GM06990 (cell line): ENCODE results near the gene HECTD3.

Experiments
- DNase-seq: peaks from one replicate; pipeline ENCODE4 v3.0.0-alpha.2; 2011; ENCODE audit not compliant: insufficient read length; ENCODE audit errors: extremely low read depth
- H3K27me3 ChIP-seq: replicated peaks from 2 replicates; pipeline ENCODE4 v1.6.0; 2011; ENCODE audit warnings: low read length; ENCODE audit not compliant: control insufficient read depth, insufficient read depth
- H3K36me3 ChIP-seq: 2 replicates; pipeline ENCODE4 v1.5.1; 2011; ENCODE audit warnings: low read length; ENCODE audit not compliant: control insufficient read depth, insufficient read depth
- H3K4me3 ChIP-seq: replicated peaks from 2 replicates; pipeline ENCODE4 v1.5.1; 2011; ENCODE audit warnings: low read depth, mild to moderate bottlenecking, control low read depth, low read length
- TF ChIP-seq, protein P1 (sequence below): IDR thresholded peaks from 2 replicates; pipeline ENCODE4 v1.5.1; 2011; ENCODE audit warnings: low read length, control low read depth, mild to moderate bottlenecking, inconsistent platforms; ENCODE audit not compliant: insufficient read depth, poor library complexity, severe bottlenecking

Gene HECTD3

DNA sequence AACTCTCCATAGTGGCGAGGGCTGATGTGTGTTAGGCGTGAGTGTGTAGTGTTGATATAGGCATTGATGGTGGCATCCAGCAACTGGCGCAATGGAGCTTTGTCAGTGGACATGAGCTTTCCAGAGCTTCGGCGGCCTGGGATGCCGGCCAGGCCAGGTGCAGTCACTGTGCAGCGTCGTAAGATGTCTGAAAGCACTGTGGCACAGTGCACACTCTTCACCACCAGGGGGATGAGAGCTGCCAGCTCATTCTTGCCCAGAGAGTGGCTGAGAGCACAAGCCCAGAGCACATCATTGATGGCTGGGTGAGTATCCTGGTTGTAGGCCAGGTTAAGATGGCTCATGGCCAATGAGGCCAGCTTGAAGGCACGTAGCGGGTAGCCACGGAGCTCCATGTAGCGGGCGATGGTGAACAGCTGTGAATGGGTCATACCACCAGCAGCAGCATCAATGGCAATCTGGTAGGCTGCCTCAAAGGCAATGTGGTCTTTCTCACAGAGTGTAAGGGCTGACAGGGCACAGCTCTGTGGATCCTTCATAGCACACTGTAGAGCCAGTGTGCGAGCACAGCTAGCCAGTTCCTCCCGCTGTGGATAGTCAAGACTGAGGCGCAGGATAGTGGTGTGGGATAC lies 7.6 kb upstream of the HECTD3 start:
- Histone ChIP-seq H3K27me3 (no peaks in the 10 kb centered on the region), H3K4me3 (no peak overlapping the region), H3K36me3 (peaks cover 7% of the 10 kb centered on the region)
- DNase-seq: peak; percentile 40
- TF ChIP-seq, protein P1, sequence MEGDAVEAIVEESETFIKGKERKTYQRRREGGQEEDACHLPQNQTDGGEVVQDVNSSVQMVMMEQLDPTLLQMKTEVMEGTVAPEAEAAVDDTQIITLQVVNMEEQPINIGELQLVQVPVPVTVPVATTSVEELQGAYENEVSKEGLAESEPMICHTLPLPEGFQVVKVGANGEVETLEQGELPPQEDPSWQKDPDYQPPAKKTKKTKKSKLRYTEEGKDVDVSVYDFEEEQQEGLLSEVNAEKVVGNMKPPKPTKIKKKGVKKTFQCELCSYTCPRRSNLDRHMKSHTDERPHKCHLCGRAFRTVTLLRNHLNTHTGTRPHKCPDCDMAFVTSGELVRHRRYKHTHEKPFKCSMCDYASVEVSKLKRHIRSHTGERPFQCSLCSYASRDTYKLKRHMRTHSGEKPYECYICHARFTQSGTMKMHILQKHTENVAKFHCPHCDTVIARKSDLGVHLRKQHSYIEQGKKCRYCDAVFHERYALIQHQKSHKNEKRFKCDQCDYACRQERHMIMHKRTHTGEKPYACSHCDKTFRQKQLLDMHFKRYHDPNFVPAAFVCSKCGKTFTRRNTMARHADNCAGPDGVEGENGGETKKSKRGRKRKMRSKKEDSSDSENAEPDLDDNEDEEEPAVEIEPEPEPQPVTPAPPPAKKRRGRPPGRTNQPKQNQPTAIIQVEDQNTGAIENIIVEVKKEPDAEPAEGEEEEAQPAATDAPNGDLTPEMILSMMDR: peak; percentile 88

DNA sequence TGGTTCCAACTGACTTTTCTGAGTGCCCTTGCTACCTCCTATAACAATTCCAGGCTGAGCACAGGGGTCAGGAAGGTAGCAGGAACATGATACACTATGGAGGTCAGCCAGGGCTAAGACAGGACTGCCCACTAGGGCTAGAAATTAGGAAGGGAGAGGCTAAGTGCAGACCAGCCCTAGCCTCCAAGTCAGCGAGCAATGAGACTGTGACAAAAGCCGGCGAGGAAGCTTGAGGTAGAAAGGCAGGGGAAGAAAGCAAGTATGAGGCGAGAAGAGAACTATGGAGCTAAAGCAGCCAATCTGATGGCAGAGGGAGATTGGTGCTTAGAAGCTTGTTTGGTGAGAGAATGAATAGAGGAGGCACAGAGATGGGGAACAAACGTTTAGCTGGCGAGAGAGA lies 5.6 kb upstream of the HECTD3 start:
- no peak for DNase-seq
- TF ChIP-seq, protein P1: no peak
- H3K4me3 ChIP-seq: no peak overlapping the region
- H3K27me3 ChIP-seq: no peaks in the 10 kb centered on the region
- H3K36me3 ChIP-seq: peaks cover 7% of the 10 kb centered on the region

DNA sequence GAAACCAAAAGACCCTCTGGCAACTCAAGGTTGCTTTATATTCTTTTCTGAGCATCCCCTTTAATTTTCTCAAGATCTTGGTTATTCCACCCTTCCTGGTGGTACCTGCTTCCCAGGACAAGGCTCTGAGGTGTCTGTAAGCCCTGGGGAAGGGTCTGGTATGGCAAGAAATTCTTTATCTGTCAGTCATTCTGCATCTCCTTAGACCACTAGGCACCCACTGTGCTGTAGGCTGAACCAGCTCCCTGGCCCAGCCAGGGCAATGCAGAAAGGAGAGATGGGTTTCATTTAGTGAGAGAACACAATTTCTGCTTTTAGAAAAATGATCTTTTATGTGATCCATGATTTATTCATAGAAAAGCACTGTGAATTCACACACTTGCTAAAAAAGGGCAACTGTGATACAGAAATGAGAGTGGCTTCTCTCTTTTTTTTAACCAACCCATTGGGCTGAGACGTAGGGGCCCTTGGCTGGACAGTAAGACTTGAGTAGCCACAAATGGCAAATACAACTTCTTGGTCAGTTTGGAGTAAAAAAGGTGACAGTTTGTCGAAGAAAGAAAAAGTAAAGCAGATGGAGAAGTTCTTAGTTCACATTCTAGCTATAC lies 5.1 kb upstream of the HECTD3 start:
- H3K36me3 ChIP-seq: peaks cover 7% of the 10 kb centered on the region
- H3K4me3 ChIP-seq: no peak overlapping the region
- DNase-seq: no peak
- TF ChIP-seq, protein P1: no peak
- no peaks in the 10 kb centered on the region for H3K27me3 ChIP-seq

DNA sequence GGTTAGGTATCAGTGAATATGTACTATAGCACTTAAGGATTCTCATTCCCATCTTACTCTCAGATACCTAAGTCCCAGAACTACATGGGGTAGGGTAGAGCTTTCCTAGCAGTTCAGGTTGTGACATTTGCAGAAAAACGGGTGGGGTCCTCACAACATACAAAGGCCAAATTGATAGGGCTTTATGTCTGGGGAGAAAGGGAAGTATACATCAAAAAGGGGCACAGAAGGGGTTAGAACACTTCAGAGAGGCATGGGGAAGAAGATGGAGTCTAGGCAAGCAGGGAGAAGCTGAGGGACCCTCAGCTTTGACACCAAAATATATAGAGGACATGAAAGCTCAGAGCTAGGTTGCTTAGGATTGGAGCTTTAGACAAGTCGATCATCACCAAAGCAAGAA lies 4.6 kb upstream of the HECTD3 start:
- Histone ChIP-seq H3K27me3 (no peaks in the 10 kb centered on the region), H3K36me3 (peaks cover 7% of the 10 kb centered on the region), H3K4me3 (no peak overlapping the region)
- DNase-seq: no peak
- TF ChIP-seq, protein P1: no peak

DNA sequence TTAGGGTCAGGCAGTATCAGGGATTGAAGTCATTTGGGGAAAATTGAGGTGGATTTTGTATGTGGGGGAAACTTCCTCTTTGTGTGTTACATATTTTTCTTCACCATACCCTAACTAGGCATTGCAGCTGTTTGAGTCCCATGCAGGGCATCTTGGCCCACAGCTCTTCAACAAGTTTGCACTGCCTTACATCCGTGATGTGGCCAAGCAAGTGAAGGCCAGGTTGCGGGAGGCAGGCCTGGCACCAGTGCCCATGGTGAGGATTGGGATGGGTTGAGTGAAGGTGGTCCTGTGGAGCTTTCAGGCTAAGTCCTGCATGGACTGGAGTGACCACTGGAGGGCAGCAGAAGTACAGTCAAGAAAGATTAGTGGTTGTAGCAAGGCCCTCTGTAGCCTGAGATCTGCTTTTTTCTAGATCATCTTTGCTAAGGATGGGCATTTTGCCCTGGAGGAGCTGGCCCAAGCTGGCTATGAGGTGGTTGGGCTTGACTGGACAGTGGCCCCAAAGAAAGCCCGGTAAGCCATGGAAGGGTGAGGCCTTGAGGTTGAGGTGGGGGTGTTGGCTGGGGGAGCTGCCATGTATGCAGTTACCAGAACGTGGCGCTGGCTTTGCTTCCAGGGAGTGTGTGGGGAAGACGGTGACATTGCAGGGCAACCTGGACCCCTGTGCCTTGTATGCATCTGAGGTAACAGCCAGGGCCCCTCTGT lies 3.4 kb upstream of the HECTD3 start:
- Histone ChIP-seq H3K27me3 (no peaks in the 10 kb centered on the region), H3K4me3 (no peak overlapping the region), H3K36me3 (peaks cover 7% of the 10 kb centered on the region)
- TF ChIP-seq, protein P1: peak; percentile 86
- DNase-seq: peak; percentile 57
